Upper lobe of left lung (tissue), 6 donors: Measurements from ENCODE around the gene HK1. TPM values are rescaled to one million over a fixed set of nuclear protein-coding genes. Genes with fewer than 3 reads are reported as not detected.

ENCODE experiments used
- ATAC-seq, 2 donors: fragments of 200-7000 bp; cut with Tn5 transposase; one replicate each; pipeline ENCODE4 v1.9.1; 2022; ENCODE audit warnings: mild to moderate bottlenecking in 2 of 2, moderate library complexity in 2 of 2; ENCODE audit not compliant: low FRiP score in 2 of 2
- DNase-seq, 2 donors: peaks; one replicate each; pipeline ENCODE4 v3.0.0-alpha.2; 2019 to 2020
- H3K27ac ChIP-seq, 4 donors: fragments of 200-600 bp; sonication (generic); one replicate each; pipeline ENCODE4 v1.5.1; 2016 to 2019
- H3K27me3 ChIP-seq, 4 donors: fragments of 200-600 bp; sonication (generic); one replicate each; pipeline ENCODE4 v1.5.1; 2017 to 2019
- H3K36me3 ChIP-seq, 4 donors: fragments of 200-600 bp; sonication (generic); one replicate each; pipeline ENCODE4 v1.5.1; 2016 to 2019
- H3K4me1 ChIP-seq, 4 donors: fragments of 200-600 bp; sonication (generic); one replicate each; pipeline ENCODE4 v1.5.1; 2018 to 2019
- H3K4me3 ChIP-seq, 4 donors: fragments of 200-600 bp; sonication (generic); one replicate each; pipeline ENCODE4 v1.5.1; 2017 to 2019; ENCODE audit warnings: mild to moderate bottlenecking in 2 of 4, moderate library complexity in 1 of 4
- H3K9me3 ChIP-seq, 4 donors: fragments of 200-600 bp; sonication (generic); one replicate each; pipeline ENCODE4 v1.5.1; 2018 to 2019
- CTCF ChIP-seq, 6 experiments: fragments of 450-650 bp in 4 of 6; fragments of 200-600 bp in 2 of 6; sonication (generic) in 2 of 6; IDR thresholded peaks; one replicate each; pipeline ENCODE4 v1.5.1; 2016 to 2019; ENCODE audit warnings: antibody characterized with exemption in 6 of 6
- EP300 ChIP-seq, 4 donors: sonication (generic); formaldehyde crosslinking; IDR thresholded peaks; one replicate each; pipeline ENCODE4 v1.5.1; 2017; ENCODE audit warnings: antibody characterized with exemption in 4 of 4, control low read depth in 2 of 4
- POLR2A ChIP-seq, 4 donors: fragments of 450-650 bp; IDR thresholded peaks; one replicate each; pipeline ENCODE4 v1.5.1; 2016 to 2017; ENCODE audit warnings: antibody characterized with exemption in 4 of 4, mild to moderate bottlenecking in 2 of 4
- POLR2AphosphoS5 ChIP-seq, 2 donors: sonication (generic); formaldehyde crosslinking; IDR thresholded peaks; one replicate each; pipeline ENCODE4 v1.5.1; 2017; ENCODE audit warnings: antibody characterized with exemption in 2 of 2
- WGBS, 2 donors: methylation state at CpG; one replicate each; pipeline ENCODE4 v1.1.5; 2017 to 2018; 5-methylcytosine and 5-hydroxymethylcytosine counted together
- total RNA-seq, 6 donors: library from RNA; depleted of rRNA in 4 of 6; stranded (reverse); fragments of >200 nt in 4 of 6; gene quantifications; one replicate each; pipeline versions ENCODE4 v1.1.0 to v1.2.1, GENCODE V29; 2016 to 2021
- donor health status: DM: no; HTN: no; CAD: no; lungs with moderate emphysema.
- donor health status: DM: no; HTN: yes; CAD: no; lungs with severe emphysema.

Gene HK1
- total RNA-seq, 6 donors from 2014 or later: 60.8 to 98.5 (median 88.9) TPM

GRCh38 chr10:69417542-69417941 is 139.2 kb downstream of the HK1 start:
- Histone ChIP-seq H3K27me3 (no peaks in the 10 kb centered on the region), H3K27ac (no peak overlapping the region), H3K9me3 (no peaks in the 10 kb centered on the region), H3K4me3 (no peak overlapping the region), H3K36me3 (no peaks in the 10 kb centered on the region), H3K4me1 (peaks cover 9 to 21% (median 15%) of the 10 kb centered on the region in 4 donors)
- DNase-seq (no peak), ATAC-seq (no peak)
- TF ChIP-seq EP300 (IDR thresholded peaks at IDR 0.05) (no peak), CTCF (IDR thresholded peaks at IDR 0.05) (no peak), POLR2A (IDR thresholded peaks at IDR 0.05) (no peak), POLR2AphosphoS5 (IDR thresholded peaks at IDR 0.05) (no peak)
- WGBS, 2 donors: 86 to 94% methylated on average over 9 to 11 of the region's 11 CpGs

GRCh38 chr10:69418052-69418752 is 139.9 kb downstream of the HK1 start:
- Histone ChIP-seq H3K4me3 (no peak overlapping the region), H3K27ac (no peak overlapping the region), H3K27me3 (no peaks in the 10 kb centered on the region), H3K36me3 (no peaks in the 10 kb centered on the region), H3K4me1 (peaks cover 7 to 21% (median 12%) of the 10 kb centered on the region in 4 donors), H3K9me3 (no peaks in the 10 kb centered on the region)
- no peak for TF ChIP-seq POLR2A (IDR thresholded peaks at IDR 0.05)
- no peak for TF ChIP-seq EP300 (IDR thresholded peaks at IDR 0.05)
- TF ChIP-seq CTCF (IDR thresholded peaks at IDR 0.05): no peak
- no peak for TF ChIP-seq POLR2AphosphoS5 (IDR thresholded peaks at IDR 0.05)
- 71 to 77% methylated on average over 8 of the region's 8 CpGs for WGBS, 2 donors
- DNase-seq: no peak
- no peak for ATAC-seq

- H3K4me3 ChIP-seq: no peak overlapping the region
- H3K27me3 ChIP-seq: no peaks in the 10 kb centered on the region
- DNase-seq: no peak
- H3K4me1 ChIP-seq: peaks cover 4 to 26% (median 10%) of the 10 kb centered on the region in 4 donors
- 93 to 96% methylated on average over 18 of the region's 18 CpGs for WGBS, 2 donors
- H3K9me3 ChIP-seq: no peaks in the 10 kb centered on the region
- H3K36me3 ChIP-seq: no peaks in the 10 kb centered on the region
- TF ChIP-seq POLR2AphosphoS5 (IDR thresholded peaks at IDR 0.05) (no peak), POLR2A (IDR thresholded peaks at IDR 0.05) (no peak), CTCF (IDR thresholded peaks at IDR 0.05) (no peak), EP300 (IDR thresholded peaks at IDR 0.05) (no peak)
- no peak overlapping the region for H3K27ac ChIP-seq
- ATAC-seq: no peak
Observed at GRCh38 chr10:69419096-69419743, 140.9 kb downstream of the HK1 start.

GRCh38 chr10:69419744-69420126 is 141.4 kb downstream of the HK1 start:
- Histone ChIP-seq H3K4me1 (peaks cover 4 to 29% (median 10%) of the 10 kb centered on the region in 4 donors), H3K4me3 (no peak overlapping the region), H3K9me3 (no peaks in the 10 kb centered on the region), H3K36me3 (no peaks in the 10 kb centered on the region), H3K27me3 (no peaks in the 10 kb centered on the region), H3K27ac (no peak overlapping the region)
- WGBS, 2 donors: 86 to 91% methylated on average over 11 of the region's 11 CpGs
- ATAC-seq (no peak), DNase-seq (no peak)
- no peak for TF ChIP-seq CTCF (IDR thresholded peaks at IDR 0.05)
- no peak for TF ChIP-seq POLR2A (IDR thresholded peaks at IDR 0.05)
- no peak for TF ChIP-seq POLR2AphosphoS5 (IDR thresholded peaks at IDR 0.05)
- no peak for TF ChIP-seq EP300 (IDR thresholded peaks at IDR 0.05)
